Keratinocyte (primary cell): Measurements from ENCODE around the gene CDK13.

Experiments used
- CTCF ChIP-seq, 3 experiments: IDR thresholded peaks in 1 of 3; conservative IDR thresholded peaks in 1 of 3; optimal IDR thresholded peaks in 1 of 3; 2 replicates in 2 of 3; 3 replicates in 1 of 3; pipeline versions ENCODE3 to v1.5.1; 2011; ENCODE audit warnings: low read length in 3 of 3, mild to moderate bottlenecking in 3 of 3, moderate library complexity in 2 of 3, control low read depth in 1 of 3, inconsistent platforms in 1 of 3; ENCODE audit not compliant: insufficient read depth in 2 of 3; ENCODE audit errors: extremely low read depth in 1 of 3
- EZH2 ChIP-seq: IDR thresholded peaks from one replicate; pipeline ENCODE4 v1.6.1; 2012; ENCODE audit warnings: inconsistent platforms, mild to moderate bottlenecking, low read length, moderate library complexity

GRCh38 chr7:39942883-39943282, 7.2 kb upstream of the CDK13 start:
- no peak for TF ChIP-seq EZH2
- TF ChIP-seq CTCF (optimal IDR thresholded peaks at IDR 0.05 in 1 of 3, IDR thresholded peaks at IDR 0.05 in 1 of 3, conservative IDR thresholded peaks at IDR 0.05 in 1 of 3; ENCODE audit: extremely low read depth in 1 of 3, insufficient read depth in 2 of 3, low read length in 3 of 3), result no peak
